Fibroblast of lung (primary cell): ENCODE data around the gene PKD2L1. TPM values are rescaled to one million over a fixed set of nuclear protein-coding genes. Genes with fewer than 3 reads are reported as not detected.
A peak's percentile ranks its signal among the peaks of the same experiment; 100 is the strongest.

Experiments
- DNase-seq, 2 donors: peaks; one replicate each; pipeline versions ENCODE4 v3.0.0 to v3.0.0-alpha.2; 2010; ENCODE audit warnings: low read depth in 2 of 2
- H2AFZ ChIP-seq: 2 replicates; pipeline ENCODE4 v1.5.1; 2012; ENCODE audit warnings: low read length, control low read depth, inconsistent platforms
- H3K27ac ChIP-seq: 2 replicates; pipeline ENCODE4 v1.5.1; 2011; ENCODE audit warnings: low read length, control low read depth; ENCODE audit not compliant: insufficient read depth
- H3K27me3 ChIP-seq: 2 replicates; pipeline ENCODE4 v1.5.1; 2011; ENCODE audit warnings: mild to moderate bottlenecking, low read length; ENCODE audit not compliant: control insufficient read depth, insufficient read depth
- H3K36me3 ChIP-seq: 2 replicates; pipeline ENCODE4 v1.5.1; 2011; ENCODE audit warnings: low read length; ENCODE audit not compliant: control insufficient read depth, insufficient read depth
- H3K4me1 ChIP-seq: 2 replicates; pipeline ENCODE4 v1.5.1; 2011; ENCODE audit warnings: low read length; ENCODE audit not compliant: control insufficient read depth, insufficient read depth; ENCODE audit errors: extremely low read depth
- H3K4me2 ChIP-seq: 2 replicates; pipeline ENCODE4 v1.5.1; 2011; ENCODE audit warnings: low read length, control low read depth; ENCODE audit not compliant: insufficient read depth; ENCODE audit errors: extremely low read depth
- H3K4me3 ChIP-seq, 4 experiments: fragments of 200-600 bp in 1 of 4; sonication (generic) in 1 of 4; replicated peaks in 1 of 4; 2 replicates each; pipeline ENCODE4 v1.5.1; 2011 to 2016; ENCODE audit warnings: low read length in 4 of 4, low read depth in 3 of 4, mild to moderate bottlenecking in 3 of 4, control low read depth in 2 of 4, inconsistent platforms in 1 of 4, mixed read lengths in 1 of 4; ENCODE audit not compliant: insufficient read depth in 1 of 4; ENCODE audit errors: control extremely low read depth in 1 of 4
- H3K79me2 ChIP-seq: 2 replicates; pipeline ENCODE4 v1.5.1; 2012; ENCODE audit warnings: mild to moderate bottlenecking, low read length, inconsistent platforms; ENCODE audit not compliant: control insufficient read depth, insufficient read depth
- H3K9ac ChIP-seq: 2 replicates; pipeline ENCODE4 v1.5.1; 2011; ENCODE audit warnings: mild to moderate bottlenecking, low read length, control low read depth; ENCODE audit not compliant: insufficient read depth
- H3K9me3 ChIP-seq: 2 replicates; pipeline ENCODE4 v1.5.1; 2012; ENCODE audit warnings: low read depth, low read length; ENCODE audit not compliant: control insufficient read depth, insufficient read depth
- H4K20me1 ChIP-seq: 2 replicates; pipeline ENCODE4 v1.5.1; 2011; ENCODE audit warnings: low read length; ENCODE audit not compliant: control insufficient read depth, insufficient read depth; ENCODE audit errors: extremely low read depth
- CTCF ChIP-seq, 2 donors: IDR thresholded peaks in 1 of 2; conservative IDR thresholded peaks in 1 of 2; 1 replicate in 1 of 2; 2 replicates in 1 of 2; pipeline ENCODE4 v1.5.1; 2011 to 2012; ENCODE audit warnings: low read length in 2 of 2, control low read depth in 1 of 2, inconsistent platforms in 1 of 2, low read depth in 1 of 2, mild to moderate bottlenecking in 1 of 2
- EZH2 ChIP-seq: IDR thresholded peaks from 2 replicates; pipeline ENCODE4 v1.5.1; 2012; ENCODE audit warnings: low read length, control low read depth, mild to moderate bottlenecking; ENCODE audit errors: missing control alignments
- polyA plus RNA-seq, 2 donors: library from polyadenylated mRNA; depleted of rRNA in 1 of 2; stranded (reverse) in 1 of 2; unstranded in 1 of 2; fragments of >200 nt; gene quantifications; 2 replicates each; pipeline ENCODE4 v1.2.1, GENCODE V29; 2011 to 2012; ENCODE audit warnings: missing spikeins in 1 of 2
- total RNA-seq: library from RNA; depleted of rRNA; stranded (reverse); fragments of >200 nt; gene quantifications from 2 replicates; pipeline ENCODE4 v1.2.1, GENCODE V29; 2014

The PKD2L1 gene
- total and polyA plus RNA-seq, 2 donors (not counting 1 experiment from before 2014, with no cell fraction given): not detected

- Histone ChIP-seq H3K79me2 (no peaks in the 10 kb centered on the region), H4K20me1 (no peaks in the 10 kb centered on the region), H3K9me3 (no peaks in the 10 kb centered on the region), H2AFZ (no peak overlapping the region), H3K4me2 (no peak overlapping the region), H3K36me3 (peaks cover 12% of the 10 kb centered on the region), H3K4me3 (no peak overlapping the region), H3K9ac (no peak overlapping the region), H3K4me1 (no peaks in the 10 kb centered on the region), H3K27me3 (no peaks in the 10 kb centered on the region), H3K27ac (no peak overlapping the region)
- TF ChIP-seq CTCF (conservative IDR thresholded peaks at IDR 0.05 in 1 of 2, IDR thresholded peaks at IDR 0.05 in 1 of 2; ENCODE audit: low read depth in 1 of 2, low read length in 2 of 2): no peak
- no peak for TF ChIP-seq EZH2
- DNase-seq: no peak
Observed at GRCh38 chr10:100253041-100253440, 77.0 kb downstream of the PKD2L1 start.

- Histone ChIP-seq H3K9me3 (no peaks in the 10 kb centered on the region), H3K4me1 (no peaks in the 10 kb centered on the region), H3K79me2 (no peaks in the 10 kb centered on the region), H3K9ac (no peak overlapping the region), H3K27me3 (no peaks in the 10 kb centered on the region), H4K20me1 (no peaks in the 10 kb centered on the region), H3K4me2 (no peak overlapping the region), H2AFZ (no peak overlapping the region), H3K4me3 (no peak overlapping the region), H3K36me3 (peaks cover 10% of the 10 kb centered on the region), H3K27ac (no peak overlapping the region)
- no peak for TF ChIP-seq EZH2
- no peak for TF ChIP-seq CTCF (conservative IDR thresholded peaks at IDR 0.05 in 1 of 2, IDR thresholded peaks at IDR 0.05 in 1 of 2; ENCODE audit: low read depth in 1 of 2, low read length in 2 of 2)
- DNase-seq: no peak
Observed at GRCh38 chr10:100248820-100249219, 81.2 kb downstream of the PKD2L1 start.

GRCh38 chr10:100245484-100246220 lies 84.4 kb downstream of the PKD2L1 start:
- Histone ChIP-seq H3K79me2 (no peaks in the 10 kb centered on the region), H2AFZ (no peak overlapping the region), H4K20me1 (no peaks in the 10 kb centered on the region), H3K4me2 (no peak overlapping the region), H3K27me3 (no peaks in the 10 kb centered on the region), H3K9me3 (no peaks in the 10 kb centered on the region), H3K36me3 (peaks cover 10% of the 10 kb centered on the region), H3K4me3 (no peak overlapping the region), H3K27ac (no peak overlapping the region), H3K4me1 (no peaks in the 10 kb centered on the region), H3K9ac (no peak overlapping the region)
- TF ChIP-seq EZH2 (no peak), CTCF (conservative IDR thresholded peaks at IDR 0.05 in 1 of 2, IDR thresholded peaks at IDR 0.05 in 1 of 2; ENCODE audit: low read depth in 1 of 2, low read length in 2 of 2) (no peak)
- DNase-seq: peak in 1 of 2 donors; percentile 77
